Heart right ventricle (tissue), 16 donors: ENCODE results near the gene PATE3. TPM values are rescaled to one million over a fixed set of nuclear protein-coding genes. Genes with fewer than 3 reads are reported as not detected.

Experiments
- ATAC-seq, 8 donors: fragments of 200-7000 bp; cut with Tn5 transposase; one replicate each; pipeline ENCODE4 v1.9.1; 2020; ENCODE audit warnings: mild to moderate bottlenecking in 8 of 8, moderate library complexity in 8 of 8, moderate number of reproducible peaks in 1 of 8
- DNase-seq, 2 donors: peaks; one replicate each; pipeline ENCODE4 v3.0.0-alpha.2; 2020
- H3K27ac ChIP-seq, 10 donors: fragments of 200-600 bp; sonication (generic) in 2 of 10; one replicate each; pipeline versions ENCODE4 v1.5.0 to v1.8.0; 2020 to 2022; ENCODE audit warnings: mild to moderate bottlenecking in 3 of 10
- H3K27me3 ChIP-seq, 7 donors: fragments of 200-600 bp; one replicate each; pipeline ENCODE4 v1.8.0; 2021 to 2022; ENCODE audit warnings: mild to moderate bottlenecking in 2 of 7
- H3K36me3 ChIP-seq, 9 donors: fragments of 200-600 bp; sonication (generic) in 1 of 9; one replicate each; pipeline versions ENCODE4 v1.5.0 to v1.8.0; 2020 to 2022; ENCODE audit warnings: mild to moderate bottlenecking in 2 of 9
- H3K4me1 ChIP-seq, 9 donors: fragments of 200-600 bp; sonication (generic) in 1 of 9; one replicate each; pipeline versions ENCODE4 v1.5.0 to v1.8.0; 2020 to 2022; ENCODE audit warnings: mild to moderate bottlenecking in 4 of 9
- H3K4me3 ChIP-seq, 10 donors: fragments of 200-600 bp; sonication (generic) in 2 of 10; one replicate each; pipeline versions ENCODE4 v1.5.0 to v1.8.0; 2020 to 2022; ENCODE audit warnings: mild to moderate bottlenecking in 7 of 10, moderate library complexity in 2 of 10
- H3K9me3 ChIP-seq, 11 donors: fragments of 200-600 bp in 10 of 11; sonication (generic) in 2 of 11; one replicate each; pipeline versions ENCODE4 v1.5.0 to v1.8.0; 2013 to 2022; ENCODE audit warnings: mild to moderate bottlenecking in 2 of 11, control low read depth in 1 of 11, moderate library complexity in 1 of 11
- CTCF ChIP-seq, 9 donors: fragments of 200-600 bp; sonication (generic) in 2 of 9; IDR thresholded peaks; one replicate each; pipeline versions ENCODE4 v1.5.0 to v1.8.0; 2021 to 2022; ENCODE audit warnings: antibody characterized with exemption in 9 of 9, mild to moderate bottlenecking in 5 of 9, moderate library complexity in 1 of 9
- WGBS, 2 donors: extraction: QIAGEN DNeasy Blood & Tissue Kit; methylation state at CpG; one replicate each; pipeline ENCODE4 v1.1.7; 2013; ENCODE audit warnings: inconsistent platforms in 1 of 2; 5-methylcytosine and 5-hydroxymethylcytosine counted together
- intact Hi-C, 10 donors: fragments of 100-400 bp; cut with DNase I; formaldehyde crosslinking; loops; one replicate each; pipeline versions ENCODE4 v1.11.1 to v1.14.2; 2022
- polyA plus RNA-seq, 2 donors: library from polyadenylated mRNA; stranded (reverse); fragments of 200-250 nt; gene quantifications; one replicate each; pipeline ENCODE4 v1.2.3, GENCODE V29; 2013
- total RNA-seq, 10 donors: library from RNA; stranded (reverse); fragmentation: NEBNext Ultra II Directional in 3 of 10; extraction: Animal tissue kit (Norgen Biotek cat#: 25700) in 3 of 10; gene quantifications; one replicate each; pipeline versions ENCODE4 v1.2.1 to v1.2.4, GENCODE V29; 2021 to 2023
- donor health status: Arrhythmogenic right ventricular cardiomyopathy.
- donor health status: ischemic (EF 13 %, LVEDD 7.1; RV severe dilation, severe dysfunction).
- donor health status: healthy with polysubstance abuse.
- donor health status: DM: no; HTN: yes; CAD: no.
- donor health status: DM: no; HTN: no; CAD: no.
- donor health status: ischemic (EF 25% LVEDD 6.9; RV normal size, moderate dysfunction).
- donor health status: ischemic (EF 25% LVEDD 5.7; RV mildly dilated, moderate dysfunction).
- donor health status: healthy.
- donor health status: DM: yes; HTN: yes; CAD: no.
- donor health status: Ischemic cardiomyopathy.
- donor health status: ischemic (EF 35%, LVEDD 5.7; RV mildly dilated, moderate dysfunction).
- donor health status: nonischemic (EF 11% LVEDD 7.7; RV severe dilation, severe dysfunction).
- donor health status: DM: yes; HTN: yes; CAD: no.
- donor health status: PGD.
- donor health status: ischemic (EF 29% LVEDD 5.4; RV normal size, mild dysfunction).
- donor health status: nonischemic (EF 23%, LVEDD 6.1; RV moderate dilation, normal function).

Gene PATE3
- total and polyA plus RNA-seq, 12 donors = not detected

GRCh38 chr11:125766251-125766650 is 21.7 kb upstream of the PATE3 start:
- Histone ChIP-seq H3K9me3 (no peaks in the 10 kb centered on the region), H3K4me3 (no peak overlapping the region), H3K4me1 (no peaks in the 10 kb centered on the region), H3K27me3 (no peaks in the 10 kb centered on the region), H3K36me3 (no peaks in the 10 kb centered on the region), H3K27ac (no peak overlapping the region)
- intact Hi-C loops = no loop called here
- ATAC-seq (no peak), DNase-seq (no peak)
- 64 to 68% methylated on average over 1 of the region's 1 CpG for WGBS, 2 donors
- TF ChIP-seq CTCF (IDR thresholded peaks at IDR 0.05) = no peak

GRCh38 chr11:125768336-125769046 is 19.4 kb upstream of the PATE3 start:
- no peak for TF ChIP-seq CTCF (IDR thresholded peaks at IDR 0.05)
- 38 to 43% methylated on average over 10 of the region's 10 CpGs for WGBS, 2 donors

GRCh38 chr11:125770583-125770982 is 17.3 kb upstream of the PATE3 start:
- Histone ChIP-seq H3K27me3 (no peaks in the 10 kb centered on the region), H3K4me3 (no peak overlapping the region), H3K27ac (no peak overlapping the region), H3K4me1 (no peaks in the 10 kb centered on the region), H3K9me3 (no peaks in the 10 kb centered on the region), H3K36me3 (no peaks in the 10 kb centered on the region)
- no peak for TF ChIP-seq CTCF (IDR thresholded peaks at IDR 0.05)
- 71 to 77% methylated on average over 2 of the region's 2 CpGs for WGBS, 2 donors
- DNase-seq (no peak), ATAC-seq (no peak)
- intact Hi-C loops = no loop called here

More at GRCh38 chr11:125768336-125769046, 19.4 kb upstream of the PATE3 start:
- Histone ChIP-seq H3K4me3 (no peak overlapping the region), H3K27me3 (no peaks in the 10 kb centered on the region), H3K9me3 (no peaks in the 10 kb centered on the region), H3K27ac (no peak overlapping the region), H3K36me3 (no peaks in the 10 kb centered on the region), H3K4me1 (no peaks in the 10 kb centered on the region)
- ATAC-seq (no peak), DNase-seq (no peak)
- intact Hi-C loops = no loop called here

- DNase-seq (no peak), ATAC-seq (peak in 4 of 8 donors; percentile 33 to 77 (median 47))
- no peaks in the 10 kb centered on the region for H3K36me3 ChIP-seq
Observed at GRCh38 chr11:125772834-125773505, 15.0 kb upstream of the PATE3 start.

More at GRCh38 chr11:125772834-125773505, 15.0 kb upstream of the PATE3 start:
- no peaks in the 10 kb centered on the region for H3K4me1 ChIP-seq
- intact Hi-C loops = no loop called here
- no peaks in the 10 kb centered on the region for H3K9me3 ChIP-seq
- no peak overlapping the region for H3K4me3 ChIP-seq
- no peak overlapping the region for H3K27ac ChIP-seq
- TF ChIP-seq CTCF (IDR thresholded peaks at IDR 0.05) = no peak
- no peaks in the 10 kb centered on the region for H3K27me3 ChIP-seq
- WGBS, 2 donors = 55 to 61% methylated on average over 3 of the region's 3 CpGs
